SU-DHL-6 (cell line): ENCODE measurements around the gene RUNX1.

Experiments
- H2AFZ ChIP-seq: fragments of 200-600 bp; sonication (generic); 2 replicates; pipeline ENCODE4 v1.6.1; 2014; ENCODE audit warnings: low read depth, mild to moderate bottlenecking, moderate library complexity, mixed read lengths, antibody characterized with exemption, low read length; ENCODE audit not compliant: severe bottlenecking
- H3F3A ChIP-seq: fragments of 200-600 bp; shearing (Covaris generic); 2 replicates; pipeline ENCODE4 v1.6.0; 2016; ENCODE audit warnings: antibody characterized with exemption, mild to moderate bottlenecking; ENCODE audit not compliant: insufficient read depth
- H3K27ac ChIP-seq: fragments of 200-600 bp; sonication (generic); 2 replicates; pipeline ENCODE4 v1.5.1; 2016; ENCODE audit warnings: low read depth, mild to moderate bottlenecking, low read length, moderate library complexity, mixed read lengths
- H3K27me3 ChIP-seq: fragments of 200-600 bp; sonication (generic), shearing (Covaris generic); 2 replicates; pipeline ENCODE4 v1.6.0; 2014; ENCODE audit warnings: mild to moderate bottlenecking, low read length
- H3K36me3 ChIP-seq: fragments of 200-600 bp; sonication (generic); 2 replicates; pipeline ENCODE4 v1.6.1; 2014; ENCODE audit warnings: mild to moderate bottlenecking, low read length, mixed read lengths
- H3K4me2 ChIP-seq: fragments of 300-600, 200-600 bp; shearing (Covaris generic), sonication (generic); 2 replicates; pipeline ENCODE4 v1.6.0; 2014; ENCODE audit warnings: low read length, low read depth, mild to moderate bottlenecking; ENCODE audit not compliant: poor library complexity, severe bottlenecking
- H3K4me3 ChIP-seq: fragments of 200-600 bp; sonication (generic); 2 replicates; pipeline ENCODE4 v1.5.1; 2014; ENCODE audit warnings: antibody characterized with exemption, low read length, mild to moderate bottlenecking, mixed read lengths; ENCODE audit not compliant: insufficient read depth, poor library complexity, severe bottlenecking
- H3K79me2 ChIP-seq: fragments of 200-600 bp; sonication (generic); 2 replicates; pipeline ENCODE4 v1.6.1; 2014; ENCODE audit warnings: mild to moderate bottlenecking, low read length, moderate library complexity; ENCODE audit not compliant: insufficient read depth
- H3K9ac ChIP-seq: fragments of 200-600 bp; sonication (generic); 2 replicates; pipeline ENCODE4 v1.7.0; 2014; ENCODE audit warnings: mild to moderate bottlenecking, low read length
- H3K9me2 ChIP-seq: fragments of 200-600 bp; sonication (generic); replicated peaks from 2 replicates; pipeline ENCODE4 v1.6.1; 2014; ENCODE audit warnings: low read length; ENCODE audit not compliant: insufficient read depth
- H3K9me3 ChIP-seq: fragments of 200-600 bp; sonication (generic); 2 replicates; pipeline ENCODE4 v1.6.1; 2014; ENCODE audit warnings: low read length, mixed read lengths; ENCODE audit not compliant: insufficient read depth
- H4K20me1 ChIP-seq: fragments of 200-600 bp; sonication (generic); 2 replicates; pipeline ENCODE4 v1.6.1; 2014; ENCODE audit warnings: low read depth, mild to moderate bottlenecking, antibody characterized with exemption, low read length, moderate library complexity, mixed read lengths
- CTCF ChIP-seq: fragments of 200-600 bp; sonication (generic); IDR thresholded peaks from one replicate; pipeline ENCODE4 v1.5.1; 2017; ENCODE audit warnings: antibody characterized with exemption, mild to moderate bottlenecking, low read length, moderate library complexity; ENCODE audit not compliant: insufficient read depth, poor library complexity, severe bottlenecking
- EZH2phosphoT487 ChIP-seq: fragments of 200-600 bp; sonication (generic), shearing (Covaris generic); conservative IDR thresholded peaks from 2 replicates; pipeline ENCODE4 v1.6.1; 2018; ENCODE audit warnings: mild to moderate bottlenecking, antibody characterized with exemption, low read length, moderate library complexity, mixed read lengths

The RUNX1 gene

GRCh38 chr21:34822942-34823341 lies 226.2 kb downstream of the RUNX1 start:
- H3K79me2 ChIP-seq: no peaks in the 10 kb centered on the region
- H4K20me1 ChIP-seq: no peaks in the 10 kb centered on the region
- no peak overlapping the region for H3K4me3 ChIP-seq
- H3K27ac ChIP-seq: no peak overlapping the region
- TF ChIP-seq EZH2phosphoT487: no peak
- TF ChIP-seq CTCF: no peak
- H3K4me2 ChIP-seq: no peak overlapping the region
- no peaks in the 10 kb centered on the region for H3F3A ChIP-seq
- H2AFZ ChIP-seq: no peak overlapping the region
- no peak overlapping the region for H3K9ac ChIP-seq
- H3K9me3 ChIP-seq: no peaks in the 10 kb centered on the region
- no peaks in the 10 kb centered on the region for H3K9me2 ChIP-seq
- 0 out of 2 replicates have a peak, but pooled peaks cover 4% of the 10 kb centered on the region for H3K36me3 ChIP-seq
- no peaks in the 10 kb centered on the region for H3K27me3 ChIP-seq

- H2AFZ ChIP-seq: no peak overlapping the region
- no peaks in the 10 kb centered on the region for H3K9me2 ChIP-seq
- 0 out of 2 replicates have a peak, but pooled peaks cover 4% of the 10 kb centered on the region for H3K36me3 ChIP-seq
- no peak overlapping the region for H3K4me2 ChIP-seq
- H3K27ac ChIP-seq: no peak overlapping the region
- no peaks in the 10 kb centered on the region for H3K27me3 ChIP-seq
- H3F3A ChIP-seq: no peaks in the 10 kb centered on the region
- no peaks in the 10 kb centered on the region for H3K9me3 ChIP-seq
- no peaks in the 10 kb centered on the region for H3K79me2 ChIP-seq
- H3K4me3 ChIP-seq: no peak overlapping the region
- TF ChIP-seq CTCF (no peak), EZH2phosphoT487 (no peak)
- no peaks in the 10 kb centered on the region for H4K20me1 ChIP-seq
- H3K9ac ChIP-seq: no peak overlapping the region
Measured at GRCh38 chr21:34822168-34822567, 226.9 kb downstream of the RUNX1 start.

- TF ChIP-seq EZH2phosphoT487: no peak
- TF ChIP-seq CTCF: no peak
Measured at GRCh38 chr21:34821717-34822116, 227.4 kb downstream of the RUNX1 start.

More at GRCh38 chr21:34821717-34822116, 227.4 kb downstream of the RUNX1 start:
- H3K36me3 ChIP-seq: 0 out of 2 replicates have a peak, but pooled peaks cover 4% of the 10 kb centered on the region
- H3K4me3 ChIP-seq: no peak overlapping the region
- H3K27me3 ChIP-seq: no peaks in the 10 kb centered on the region
- no peak overlapping the region for H3K9ac ChIP-seq
- no peaks in the 10 kb centered on the region for H4K20me1 ChIP-seq
- no peak overlapping the region for H3K4me2 ChIP-seq
- no peaks in the 10 kb centered on the region for H3K9me3 ChIP-seq
- no peak overlapping the region for H3K27ac ChIP-seq
- no peak overlapping the region for H2AFZ ChIP-seq
- H3K9me2 ChIP-seq: no peaks in the 10 kb centered on the region
- no peaks in the 10 kb centered on the region for H3F3A ChIP-seq
- H3K79me2 ChIP-seq: no peaks in the 10 kb centered on the region
